ENCODE measurements around the gene ACADS.

ACADS gene

GRCh38 chr12:120690978-120691377 is 34.6 kb upstream of the ACADS start:
- in situ Hi-C loops (cut with HindIII; ENCODE audit: low sequenced_read_pairs): no loop called here
- no peak overlapping the region for H3K4me3 ChIP-seq (ENCODE audit: low read depth, low read length)
- DNase-seq (ENCODE audit: low read depth): no peak
- no peak for TF ChIP-seq CTCF (IDR thresholded peaks at IDR 0.05; ENCODE audit: low read depth, low read length, missing control alignments)

GRCh38 chr12:120692524-120693033 is 33.0 kb upstream of the ACADS start:
- DNase-seq (ENCODE audit: low read depth): no peak
- in situ Hi-C loops (cut with HindIII; ENCODE audit: low sequenced_read_pairs): no loop called here
- no peak overlapping the region for H3K4me3 ChIP-seq (ENCODE audit: low read depth, low read length)
- no peak for TF ChIP-seq CTCF (IDR thresholded peaks at IDR 0.05; ENCODE audit: low read depth, low read length, missing control alignments)

GRCh38 chr12:120693848-120694247 is 31.8 kb upstream of the ACADS start:
- in situ Hi-C loops (cut with HindIII; ENCODE audit: low sequenced_read_pairs): no loop called here

GRCh38 chr12:120696626-120697025 is 29.0 kb upstream of the ACADS start:
- in situ Hi-C loops (cut with HindIII; ENCODE audit: low sequenced_read_pairs): no loop called here
- no peak for DNase-seq (ENCODE audit: low read depth)

More at GRCh38 chr12:120693848-120694247, 31.8 kb upstream of the ACADS start:
- DNase-seq (ENCODE audit: low read depth): no peak
- no peak overlapping the region for H3K4me3 ChIP-seq (ENCODE audit: low read depth, low read length)
- TF ChIP-seq CTCF (IDR thresholded peaks at IDR 0.05; ENCODE audit: low read depth, low read length, missing control alignments): no peak

GRCh38 chr12:120697344-120697743 is 28.3 kb upstream of the ACADS start:
- in situ Hi-C loops (cut with HindIII; ENCODE audit: low sequenced_read_pairs): no loop called here

More at GRCh38 chr12:120696626-120697025, 29.0 kb upstream of the ACADS start:
- TF ChIP-seq CTCF (IDR thresholded peaks at IDR 0.05; ENCODE audit: low read depth, low read length, missing control alignments): no peak
- H3K4me3 ChIP-seq (ENCODE audit: low read depth, low read length): no peak overlapping the region

GRCh38 chr12:120698665-120699064 is 27.0 kb upstream of the ACADS start:
- no peak for TF ChIP-seq CTCF (IDR thresholded peaks at IDR 0.05; ENCODE audit: low read depth, low read length, missing control alignments)
- no peak overlapping the region for H3K4me3 ChIP-seq (ENCODE audit: low read depth, low read length)
- no peak for DNase-seq (ENCODE audit: low read depth)
- in situ Hi-C loops (cut with HindIII; ENCODE audit: low sequenced_read_pairs): no loop called here

More at GRCh38 chr12:120697344-120697743, 28.3 kb upstream of the ACADS start:
- DNase-seq (ENCODE audit: low read depth): no peak
- no peak overlapping the region for H3K4me3 ChIP-seq (ENCODE audit: low read depth, low read length)
- TF ChIP-seq CTCF (IDR thresholded peaks at IDR 0.05; ENCODE audit: low read depth, low read length, missing control alignments): no peak

Measured in astrocyte of the cerebellum (primary cell).